Measurements from ENCODE around the gene GALNT10.

Gene GALNT10

DNA sequence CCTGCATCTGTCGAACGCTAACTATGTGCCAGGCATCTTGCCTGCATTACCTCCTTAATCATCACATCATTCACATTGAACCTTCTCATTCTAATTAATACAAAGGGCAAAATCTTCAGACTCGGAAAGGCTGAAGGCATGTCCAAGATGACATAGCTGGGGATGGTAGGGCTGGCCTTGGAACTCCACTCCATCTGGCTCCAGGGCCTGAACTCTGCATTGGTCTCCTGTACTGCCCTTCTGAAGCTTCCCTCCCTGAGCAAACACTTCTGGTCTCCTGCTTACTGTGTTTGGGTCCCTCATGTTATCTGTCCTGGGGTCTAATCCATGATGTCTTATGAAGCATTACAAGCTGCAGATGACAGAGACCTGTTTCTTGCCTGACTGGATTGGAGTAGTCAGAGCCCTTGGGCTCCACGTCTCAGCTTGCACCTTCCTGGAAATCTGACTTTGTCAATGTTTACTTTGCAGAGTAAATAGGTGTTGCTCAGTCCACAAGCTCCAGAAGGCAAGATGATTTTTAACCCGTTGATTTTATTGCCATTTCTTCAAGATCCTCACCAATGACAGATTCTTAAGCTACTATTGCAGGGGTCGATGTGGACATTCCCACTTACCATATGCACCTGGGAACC, 106.1 kb downstream of the GALNT10 start:
- DNase-seq, result no peak

- DNase-seq, result no peak
Observed at GRCh38 chr5:154298065-154298464, 107.5 kb downstream of the GALNT10 start.

- DNase-seq, result no peak
Observed at GRCh38 chr5:154300207-154300883, 109.8 kb downstream of the GALNT10 start.

DNA sequence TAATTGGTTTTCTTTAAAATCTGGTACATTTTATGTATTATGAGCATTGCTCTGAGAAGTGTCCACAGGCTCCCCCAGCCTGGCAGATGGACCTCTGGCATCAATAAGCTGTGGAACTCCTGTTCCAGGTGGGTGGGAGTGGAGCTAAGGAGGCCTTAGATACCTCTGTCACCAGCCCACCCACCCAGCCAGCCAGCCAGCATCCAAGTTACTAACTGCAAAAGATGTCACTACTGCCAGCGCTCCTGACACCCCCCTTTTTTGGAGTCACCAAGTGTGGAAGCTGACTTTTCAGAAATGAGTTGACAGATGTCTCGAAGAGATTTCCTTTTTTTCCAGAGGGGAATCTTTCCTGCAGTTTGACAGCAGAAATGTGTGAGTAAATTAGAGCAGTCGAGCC, 111.2 kb downstream of the GALNT10 start:
- no peak for DNase-seq

DNA sequence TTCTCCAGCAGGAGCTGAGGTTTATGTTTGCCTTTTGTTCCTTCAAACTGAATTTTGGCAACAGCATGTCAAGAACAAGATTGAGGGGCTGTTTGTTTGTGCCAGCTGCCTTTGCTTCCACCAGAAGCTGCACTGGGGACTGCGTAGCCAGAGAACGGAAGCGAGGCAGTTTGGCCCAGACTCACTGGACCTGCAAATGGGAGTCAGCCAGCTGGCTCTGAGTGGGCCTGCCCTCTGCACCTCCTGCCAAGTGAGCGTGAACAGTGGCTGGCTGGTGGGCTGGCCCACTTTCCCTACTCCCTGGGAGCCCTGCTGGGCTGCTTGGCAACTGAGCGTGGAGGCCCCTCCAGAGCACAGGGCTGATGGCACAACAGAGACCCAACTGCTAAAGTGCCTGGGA, 111.6 kb downstream of the GALNT10 start:
- DNase-seq, result no peak

DNA sequence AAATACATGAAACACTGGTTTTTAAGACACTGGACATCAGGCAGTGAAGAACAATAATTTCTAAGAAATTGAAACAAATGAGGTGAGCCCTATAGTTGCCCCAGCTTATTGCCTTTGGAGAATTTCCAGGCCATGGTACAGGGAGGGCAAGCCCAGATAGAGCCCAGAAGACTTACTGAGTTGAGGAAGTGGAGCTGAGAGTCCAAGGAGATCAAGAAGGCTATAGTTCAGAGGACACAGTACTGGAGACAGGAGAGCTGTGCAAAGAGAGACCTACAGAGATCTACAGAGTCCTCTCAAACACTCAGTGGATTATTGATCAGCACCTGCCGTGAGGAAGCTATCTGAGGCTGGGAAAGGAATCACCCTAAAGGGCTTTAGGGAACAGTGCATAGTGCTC, 112.6 kb downstream of the GALNT10 start:
- no peak for DNase-seq

DNA sequence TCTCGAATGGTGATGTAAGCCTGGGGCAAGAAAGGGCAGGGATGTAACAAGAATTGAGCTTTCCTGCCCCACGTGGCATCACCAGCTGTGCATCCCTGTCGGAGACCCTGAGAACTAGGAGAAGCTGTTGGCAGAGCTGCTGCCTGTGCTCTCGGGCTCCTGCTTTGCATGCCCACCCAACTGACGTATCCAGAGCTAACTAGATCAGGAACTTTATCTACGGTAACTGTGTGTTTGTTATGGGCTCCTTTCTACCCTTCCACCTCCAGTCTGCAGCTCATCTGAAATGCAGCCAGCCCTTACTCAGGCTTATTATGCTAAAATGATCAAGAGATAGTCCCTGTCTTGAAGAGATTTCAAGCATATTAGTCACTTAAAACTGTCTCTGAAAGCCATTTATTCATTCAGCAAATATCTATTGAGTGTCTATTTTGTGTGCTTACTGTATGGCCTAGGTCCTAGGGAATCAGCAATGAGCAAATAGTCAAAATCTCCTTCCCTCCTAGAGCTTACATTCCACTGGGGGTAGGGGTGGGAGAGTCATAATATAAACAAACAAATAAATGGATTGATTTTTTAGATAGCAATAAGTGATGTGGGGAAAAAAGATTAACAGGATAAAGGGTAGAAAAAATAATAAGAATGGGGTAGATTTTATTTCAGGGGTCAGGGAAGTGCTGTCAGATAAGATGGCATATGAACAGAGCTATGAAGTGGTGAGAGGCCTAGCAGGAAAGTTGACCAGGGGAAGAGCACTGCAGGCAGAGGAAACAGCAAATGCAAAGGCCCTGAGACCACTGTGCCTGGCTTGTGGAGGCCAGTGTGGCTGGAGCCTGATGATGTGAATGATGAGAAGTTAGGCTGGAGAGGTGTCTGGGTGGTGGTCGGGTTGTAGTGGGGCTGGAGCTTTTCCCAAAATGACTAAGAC, 118.2 kb downstream of the GALNT10 start:
- no peak for DNase-seq

- no peak for DNase-seq
Observed at GRCh38 chr5:154309371-154309745, 118.8 kb downstream of the GALNT10 start.

GRCh38 chr5:154309805-154310204, 119.3 kb downstream of the GALNT10 start:
- DNase-seq, result no peak

DNA sequence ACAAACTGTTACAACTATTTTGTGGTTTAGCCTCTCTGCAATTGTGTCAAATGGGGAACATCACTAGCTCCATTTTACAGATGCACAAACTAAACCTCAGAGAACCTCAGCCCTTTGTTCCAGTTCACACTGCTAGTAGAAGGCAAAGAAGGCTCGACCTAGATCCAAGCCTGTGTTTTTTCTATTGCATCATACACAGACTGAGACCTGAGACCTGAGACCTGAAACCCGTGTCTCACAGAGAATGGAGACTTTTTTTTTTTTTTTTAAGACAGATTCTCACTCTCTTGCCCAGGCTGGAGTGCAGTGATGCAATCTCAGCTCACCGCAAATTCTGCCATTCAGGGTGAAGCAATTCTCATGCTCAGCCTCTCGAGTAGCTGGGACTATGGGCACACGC, 120.8 kb downstream of the GALNT10 start:
- no peak for DNase-seq

- DNase-seq, result no peak
Observed at GRCh38 chr5:154312000-154312399, 121.5 kb downstream of the GALNT10 start.

- no peak for DNase-seq
Observed at GRCh38 chr5:154312576-154312975, 122.0 kb downstream of the GALNT10 start.

DNA sequence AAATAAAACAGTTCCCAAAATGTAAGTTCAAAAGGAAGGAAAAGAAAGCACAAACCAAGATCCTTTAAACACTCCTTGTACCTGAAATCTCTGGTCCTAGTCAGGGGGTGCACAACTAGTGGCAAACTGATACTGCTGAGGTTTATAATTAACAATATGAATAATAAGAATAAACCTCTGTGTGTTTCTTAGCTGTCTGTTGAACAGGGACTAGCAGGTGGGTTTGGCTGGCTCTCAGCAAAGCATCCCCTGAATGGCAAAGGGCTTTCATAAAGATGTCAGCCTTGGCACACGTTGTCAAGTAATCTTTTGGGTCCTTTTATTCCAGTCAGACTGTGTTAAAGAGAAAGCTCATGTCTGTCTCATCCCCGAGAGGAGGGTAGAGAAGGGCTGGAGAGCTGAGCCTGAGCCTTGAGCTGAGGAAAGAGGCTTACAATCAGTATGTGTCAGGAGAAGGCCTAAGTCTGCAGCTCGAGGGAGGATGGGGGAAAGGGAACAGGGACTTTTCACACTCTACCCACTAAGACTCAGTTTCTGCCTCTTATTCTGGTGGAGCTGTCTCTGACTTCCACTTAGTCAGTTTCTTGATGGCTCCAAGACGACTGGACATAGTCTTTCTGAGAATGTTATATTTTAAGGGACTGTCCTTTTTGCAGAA, 123.0 kb downstream of the GALNT10 start:
- no peak for DNase-seq

DNA sequence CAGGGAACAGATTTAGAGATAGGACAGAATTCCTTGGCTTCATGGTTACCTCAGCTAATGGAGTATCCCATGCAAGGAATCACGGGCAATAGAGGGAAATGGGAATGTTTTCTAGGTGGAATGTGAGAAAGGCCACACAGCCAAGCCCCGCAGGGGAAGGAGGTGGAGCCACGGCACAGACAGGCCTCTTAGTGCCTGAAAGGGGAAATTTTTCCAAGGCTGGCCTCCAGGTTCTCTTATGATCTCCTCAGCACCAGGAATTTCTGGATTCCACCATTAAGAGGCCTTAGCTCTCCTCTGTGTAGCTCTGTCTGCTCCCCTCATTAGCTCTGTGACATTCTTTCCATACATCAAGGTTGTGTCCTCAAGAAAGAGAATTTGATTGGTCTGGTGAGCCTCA, 124.7 kb downstream of the GALNT10 start:
- no peak for DNase-seq

- DNase-seq, result no peak
Observed at GRCh38 chr5:154315756-154316155, 125.2 kb downstream of the GALNT10 start.

DNA sequence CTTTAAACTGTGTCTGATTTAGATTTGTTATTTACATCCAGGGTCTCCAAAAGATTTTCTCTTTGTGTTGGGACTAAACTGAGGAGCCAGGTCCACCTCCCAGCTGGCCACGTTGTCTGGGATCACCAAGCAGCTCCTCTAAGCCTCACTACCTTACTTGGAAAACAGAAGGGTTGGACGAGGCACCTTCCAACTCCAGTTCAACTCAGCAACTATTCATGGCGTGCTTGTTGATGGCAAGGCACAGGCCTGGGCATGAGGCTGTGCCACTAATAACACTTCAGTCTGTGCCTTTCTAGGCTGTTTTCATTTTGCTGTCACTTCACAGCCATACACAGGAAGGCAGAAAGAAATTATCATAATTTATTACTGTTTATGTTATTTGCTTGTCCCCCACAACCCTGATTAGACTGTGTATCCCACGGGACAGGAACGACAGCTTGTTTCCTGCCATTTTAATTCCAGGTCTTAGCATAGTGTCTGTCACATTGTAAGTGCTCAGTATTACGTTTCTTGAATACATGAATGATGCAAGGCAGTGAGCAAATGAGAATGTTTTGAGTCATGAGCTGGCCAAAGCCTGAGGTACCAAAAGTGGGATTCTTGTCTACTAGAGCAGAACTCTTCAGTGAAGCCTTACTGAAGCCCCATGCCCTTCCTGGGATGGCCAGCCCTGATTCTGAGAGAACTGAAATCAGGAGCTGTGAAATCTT, 125.8 kb downstream of the GALNT10 start:
- DNase-seq, result no peak

DNA sequence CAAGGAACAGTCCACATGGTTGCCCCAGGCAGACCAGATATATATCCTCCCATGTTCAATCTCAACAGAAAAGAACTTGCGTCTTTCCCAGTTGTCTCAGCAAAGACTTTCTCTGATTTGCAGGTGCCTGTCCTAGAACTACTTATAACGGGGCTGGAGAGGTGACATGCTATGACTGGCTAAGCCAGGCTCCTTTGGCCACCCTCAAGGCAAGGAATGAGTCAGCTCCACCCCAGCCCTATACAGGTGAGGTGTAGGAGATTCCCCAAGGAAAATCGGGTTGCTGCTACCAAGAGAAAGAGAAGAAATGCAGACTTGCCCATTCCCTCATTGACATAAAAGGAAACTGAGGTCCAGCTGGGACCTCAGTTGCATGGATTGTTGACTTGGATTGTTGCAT, 127.4 kb downstream of the GALNT10 start:
- no peak for DNase-seq

- DNase-seq, result no peak
Observed at GRCh38 chr5:154318691-154319090, 128.2 kb downstream of the GALNT10 start.

DNA sequence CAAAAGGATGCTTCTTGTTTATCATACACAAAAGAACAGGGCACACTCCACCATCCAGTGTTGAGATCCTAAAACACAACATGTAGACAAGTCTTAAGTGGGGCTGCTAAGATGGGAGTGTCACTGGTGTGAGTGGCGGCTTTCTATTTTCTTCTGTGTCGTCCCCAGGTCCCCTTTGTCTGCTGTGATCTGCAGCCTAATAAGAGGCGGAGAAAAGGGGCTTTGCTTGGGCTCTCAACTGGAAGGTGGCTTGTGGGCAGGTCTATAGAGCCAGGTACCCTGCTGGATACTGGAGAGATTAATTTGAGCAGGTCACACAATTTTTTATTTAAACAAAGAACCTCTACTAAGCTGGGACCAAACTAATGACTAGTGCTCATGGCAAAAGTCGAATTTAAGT, 129.2 kb downstream of the GALNT10 start:
- DNase-seq, result no peak

DNA sequence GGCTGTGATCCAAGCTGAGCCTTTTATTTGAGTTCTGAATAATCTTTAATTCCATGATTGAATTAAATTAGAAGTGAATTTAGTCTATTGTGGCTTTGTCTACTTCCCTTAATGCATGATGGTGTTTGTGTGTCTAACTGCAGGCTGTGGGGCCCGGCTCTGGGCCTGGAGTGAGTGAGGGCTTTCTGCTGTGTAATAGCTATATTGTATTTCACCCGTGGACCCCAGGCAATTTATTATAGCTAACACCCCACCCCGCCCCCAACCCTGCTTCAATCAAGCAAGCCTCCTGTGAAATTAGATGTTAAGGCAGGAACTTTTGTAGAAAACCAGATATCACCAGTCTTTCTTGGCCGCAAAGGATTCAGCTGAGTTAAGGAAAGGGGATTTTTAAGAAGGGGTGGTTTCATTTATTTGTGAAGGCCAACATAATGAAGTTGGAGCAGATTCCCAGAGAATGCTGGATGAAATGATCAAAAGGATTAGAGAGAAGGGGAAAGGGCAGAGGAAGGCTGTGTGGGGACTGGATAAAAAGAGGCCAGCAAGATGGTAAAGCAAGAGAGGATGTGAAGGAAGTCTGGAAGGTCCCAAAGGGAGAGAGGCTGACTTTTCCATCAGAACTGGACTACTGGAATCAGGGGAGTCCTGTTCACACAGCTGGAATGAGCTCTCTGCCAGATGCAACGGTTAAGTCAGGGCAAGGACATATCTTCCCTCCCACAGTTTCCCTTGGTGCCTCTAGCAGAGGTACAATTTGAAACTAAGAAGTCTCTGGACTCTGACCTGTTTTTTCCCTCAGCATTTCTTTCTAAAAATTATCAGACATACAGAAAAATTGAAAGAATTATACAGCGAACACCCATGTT, 129.9 kb downstream of the GALNT10 start:
- DNase-seq, result peak; percentile 18

- no peak for DNase-seq
Observed at GRCh38 chr5:154321546-154321945, 131.0 kb downstream of the GALNT10 start.

All from right kidney (tissue), 1 donor.